SK-N-MC (cell line): Measurements from ENCODE around the gene SQSTM1.

Source experiments
- DNase-seq: peaks from one replicate; pipeline ENCODE4 v3.0.0-alpha.2; 2011; ENCODE audit warnings: low read depth, low spot score
- H3K27ac ChIP-seq: fragments of 200-600 bp; sonication (generic); 2 replicates; pipeline ENCODE4 v1.5.1; 2016; ENCODE audit warnings: mixed run types
- H3K36me3 ChIP-seq: fragments of 200-600 bp; sonication (generic); 2 replicates; pipeline ENCODE4 v1.6.1; 2017; ENCODE audit warnings: antibody characterized with exemption, low read length, mixed read lengths; ENCODE audit not compliant: insufficient read depth
- H3K4me3 ChIP-seq: fragments of 200-600 bp; sonication (generic); 2 replicates; pipeline ENCODE4 v1.5.1; 2016
- H3K9ac ChIP-seq: fragments of 200-600 bp; sonication (generic); 2 replicates; pipeline ENCODE4 v1.8.0; 2017; ENCODE audit warnings: mixed run types, mixed read lengths; ENCODE audit not compliant: insufficient read length
- H3K9me3 ChIP-seq: fragments of 200-600 bp; sonication (generic); 2 replicates; pipeline ENCODE4 v1.6.1; 2017; ENCODE audit warnings: low read depth, mild to moderate bottlenecking, antibody characterized with exemption, low read length, moderate library complexity, mixed read lengths
- EZH2 ChIP-seq: fragments of 200-600 bp; sonication (generic); IDR thresholded peaks from one replicate; pipeline ENCODE4 v1.6.1; 2017; ENCODE audit warnings: antibody characterized with exemption
- FOXP2 ChIP-seq: optimal IDR thresholded peaks from 2 replicates; pipeline ENCODE3; 2011; ENCODE audit warnings: mild to moderate bottlenecking, moderate library complexity; ENCODE audit not compliant: insufficient read depth; ENCODE audit errors: extremely low read length, control extremely low read depth
- POLR2AphosphoS5 ChIP-seq: IDR thresholded peaks from 2 replicates; pipeline ENCODE4 v1.6.1; 2012; ENCODE audit warnings: mild to moderate bottlenecking, low read depth, low read length, borderline replicate concordance

The SQSTM1 gene

DNA sequence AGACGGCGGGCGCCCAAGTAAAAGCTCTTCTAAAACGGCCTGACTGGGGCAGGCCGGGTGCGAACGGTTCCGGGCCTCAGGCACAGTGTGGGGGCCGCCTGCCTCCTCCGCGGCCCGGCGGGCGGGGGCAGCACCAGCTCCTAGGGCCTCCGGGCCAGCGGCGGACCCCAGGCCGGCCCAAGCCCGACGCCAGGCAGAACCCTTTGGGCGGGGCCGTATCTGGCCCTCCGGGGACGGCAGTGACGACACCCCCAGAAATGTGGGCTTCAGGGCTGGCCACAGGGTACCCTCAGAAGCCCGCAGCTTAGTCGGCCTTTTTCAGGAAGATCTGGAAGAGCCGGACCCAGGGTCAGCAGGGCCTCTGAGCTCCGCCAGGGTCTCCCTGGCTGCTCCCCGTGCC lies 23.0 kb upstream of the SQSTM1 start:
- no peaks in the 10 kb centered on the region; the same call in 1 of the 2 replicates for H3K36me3 ChIP-seq
- no peak overlapping the region for H3K9ac ChIP-seq
- no peak for DNase-seq
- no peak overlapping the region for H3K4me3 ChIP-seq
- no peaks in the 10 kb centered on the region for H3K9me3 ChIP-seq
- TF ChIP-seq EZH2 (no peak), FOXP2 (no peak), POLR2AphosphoS5 (no peak)
- no peak overlapping the region for H3K27ac ChIP-seq

DNA sequence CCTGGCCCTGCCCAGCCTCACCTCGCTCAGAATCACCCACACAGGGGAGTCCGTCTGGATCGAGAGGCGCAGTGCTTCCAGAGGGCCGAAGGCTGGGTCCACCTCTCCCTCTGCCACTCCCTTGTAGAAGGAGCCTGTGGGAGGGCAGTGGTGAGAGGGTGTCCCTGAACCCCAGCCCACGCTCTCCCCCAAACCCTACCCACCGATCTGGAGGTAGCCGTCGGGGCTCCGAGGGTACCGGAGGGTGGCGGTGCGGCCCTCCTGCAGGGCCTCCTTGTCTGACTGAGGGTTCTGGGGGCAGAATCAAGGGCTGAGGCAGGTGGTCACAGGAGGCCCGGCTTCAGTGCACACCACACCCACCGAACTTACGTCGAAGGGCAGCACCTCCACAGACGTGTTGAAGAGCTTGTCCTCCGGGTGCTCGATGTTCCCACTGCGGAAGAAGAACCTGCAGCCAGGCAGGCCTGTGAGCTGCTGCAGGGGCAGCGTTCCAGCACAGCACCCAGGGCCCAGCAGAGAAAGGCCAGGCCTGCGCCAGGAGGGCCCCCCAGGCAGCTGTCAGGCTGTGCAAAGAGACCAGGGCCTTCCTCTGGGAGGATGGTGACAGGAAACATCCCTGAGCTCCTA lies 22.4 kb upstream of the SQSTM1 start:
- Histone ChIP-seq H3K36me3 (no peaks in the 10 kb centered on the region; the same call in 1 of the 2 replicates), H3K27ac (no peak overlapping the region), H3K9me3 (no peaks in the 10 kb centered on the region), H3K4me3 (no peak overlapping the region), H3K9ac (no peak overlapping the region)
- no peak for DNase-seq
- TF ChIP-seq FOXP2 (no peak), POLR2AphosphoS5 (no peak)

DNA sequence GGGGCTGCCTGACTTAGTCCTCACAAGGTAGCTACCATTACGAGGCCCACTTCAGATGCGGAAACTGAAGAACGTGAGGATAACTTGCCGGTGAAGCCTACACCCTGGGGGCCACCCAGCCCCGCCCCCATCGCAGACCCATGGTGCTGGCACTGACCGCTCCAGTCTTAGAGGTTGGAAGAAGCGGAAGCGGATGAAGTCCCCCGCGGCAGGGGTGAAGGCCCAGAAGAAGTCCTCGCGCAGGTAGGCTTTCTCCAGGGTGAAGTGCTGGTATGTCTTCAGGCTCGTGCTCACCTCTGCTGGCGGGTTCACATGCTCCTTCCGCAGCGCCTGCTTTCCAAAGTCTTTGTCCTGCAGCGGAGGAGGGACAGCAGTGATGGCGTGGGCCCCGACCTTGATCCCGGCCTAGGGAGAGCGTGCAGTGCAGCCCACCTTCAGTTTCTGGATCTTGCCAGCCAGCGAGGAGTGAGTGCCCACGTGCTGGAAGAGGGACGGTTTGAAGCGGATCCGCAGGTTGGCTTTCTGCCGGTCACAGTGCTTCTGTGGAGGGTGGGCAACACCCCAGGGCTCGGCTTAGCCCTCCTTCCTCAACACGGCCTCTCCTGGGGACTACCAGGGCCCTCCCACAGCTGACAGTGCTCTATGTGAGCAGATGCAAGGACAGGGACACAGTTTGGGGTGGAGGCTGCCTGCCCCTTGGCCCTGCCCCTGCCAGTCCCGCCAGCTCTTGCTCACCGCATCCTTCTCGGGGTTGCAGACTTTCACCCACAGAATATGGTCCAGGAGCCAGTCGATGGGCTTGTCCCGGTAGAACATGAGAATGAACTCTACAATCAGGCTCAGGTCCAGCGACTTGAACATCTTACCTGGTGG lies 21.7 kb upstream of the SQSTM1 start:
- Histone ChIP-seq H3K36me3 (no peaks in the 10 kb centered on the region; the same call in 1 of the 2 replicates), H3K27ac (no peak overlapping the region), H3K4me3 (no peak overlapping the region), H3K9me3 (no peaks in the 10 kb centered on the region), H3K9ac (no peak overlapping the region)
- DNase-seq: no peak
- no peak for TF ChIP-seq FOXP2
- no peak for TF ChIP-seq EZH2
- no peak for TF ChIP-seq POLR2AphosphoS5

DNA sequence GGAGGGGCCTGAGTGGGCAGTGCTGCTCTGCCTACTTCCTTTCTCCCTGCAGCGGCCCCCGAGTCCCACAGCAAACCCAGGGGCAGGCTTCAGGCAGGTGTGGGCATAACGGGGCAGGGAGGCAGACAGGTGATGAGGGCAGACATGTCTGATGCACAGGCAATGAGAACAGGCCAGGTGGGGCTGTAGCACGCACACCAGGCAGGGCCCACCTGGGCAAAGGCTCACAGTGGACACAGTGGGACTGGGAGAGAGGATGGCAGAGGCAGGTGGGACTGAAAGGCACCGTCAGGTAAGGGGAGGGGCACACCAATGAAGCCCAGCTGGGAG lies 21.1 kb upstream of the SQSTM1 start:
- DNase-seq: no peak
- TF ChIP-seq EZH2: no peak
- no peak for TF ChIP-seq FOXP2
- no peak for TF ChIP-seq POLR2AphosphoS5
- H3K36me3 ChIP-seq: no peaks in the 10 kb centered on the region; the same call in 1 of the 2 replicates
- H3K27ac ChIP-seq: no peak overlapping the region
- no peaks in the 10 kb centered on the region for H3K9me3 ChIP-seq
- H3K9ac ChIP-seq: no peak overlapping the region
- H3K4me3 ChIP-seq: no peak overlapping the region

DNA sequence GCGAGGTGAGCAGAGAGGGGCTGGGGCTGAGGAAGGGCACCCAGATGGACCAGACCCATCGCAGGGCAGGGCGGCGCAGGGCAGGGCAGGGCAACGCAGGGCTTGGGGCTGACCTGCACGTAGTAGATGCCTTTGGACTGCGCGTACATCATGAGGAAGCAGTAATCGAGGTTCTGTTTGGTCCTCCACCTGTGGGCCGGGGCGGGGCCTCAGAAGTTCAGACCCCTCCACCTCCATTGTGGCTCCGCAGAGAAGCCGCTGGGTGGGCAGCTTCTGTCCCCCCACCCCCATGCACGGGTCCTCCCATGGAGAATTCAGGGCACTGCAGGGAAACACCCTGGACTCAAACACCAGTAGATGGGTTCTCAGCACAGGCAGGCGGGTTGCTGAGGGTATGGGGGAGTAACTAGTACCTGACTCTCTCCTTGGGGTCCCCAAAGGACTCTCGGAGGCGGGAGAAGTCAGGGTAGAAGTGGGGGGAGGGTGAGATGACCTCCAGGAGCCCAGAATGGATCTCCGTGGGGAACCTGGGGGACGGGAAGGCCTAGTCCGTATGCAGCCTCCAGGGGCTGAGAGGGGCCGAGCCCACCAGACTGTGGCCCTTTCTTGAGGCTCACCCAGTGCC lies 20.5 kb upstream of the SQSTM1 start:
- no peaks in the 10 kb centered on the region; the same call in 1 of the 2 replicates for H3K36me3 ChIP-seq
- DNase-seq: no peak
- no peak overlapping the region for H3K9ac ChIP-seq
- H3K9me3 ChIP-seq: no peaks in the 10 kb centered on the region
- TF ChIP-seq FOXP2: no peak
- no peak for TF ChIP-seq EZH2
- no peak for TF ChIP-seq POLR2AphosphoS5
- H3K4me3 ChIP-seq: no peak overlapping the region
- H3K27ac ChIP-seq: no peak overlapping the region

DNA sequence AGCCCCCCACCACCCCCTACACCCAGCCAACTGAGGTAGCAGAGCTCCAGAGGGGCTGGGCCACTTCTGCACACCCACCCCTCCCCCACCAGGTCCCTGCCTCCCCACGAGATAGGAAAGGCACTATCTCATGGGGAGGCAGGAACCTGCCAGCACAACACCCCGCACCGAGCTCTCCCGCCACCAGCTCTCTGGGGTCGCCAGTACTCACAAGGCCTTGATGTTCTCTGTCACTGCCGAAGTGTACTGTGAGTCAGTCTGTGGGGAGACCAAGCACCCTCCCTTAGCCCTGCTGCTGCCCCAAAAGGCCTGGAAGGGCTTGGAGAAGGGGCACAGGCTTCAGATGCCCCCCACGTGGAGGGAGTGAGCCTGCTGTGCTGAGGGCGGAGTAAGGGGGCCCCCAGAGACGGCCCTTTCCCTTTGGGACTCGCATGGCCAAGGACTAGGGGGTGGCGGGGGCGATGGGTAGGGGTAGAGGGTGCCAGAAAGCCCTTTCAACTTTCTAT lies 20.0 kb upstream of the SQSTM1 start:
- H3K9ac ChIP-seq: no peak overlapping the region
- no peaks in the 10 kb centered on the region for H3K9me3 ChIP-seq
- H3K27ac ChIP-seq: no peak overlapping the region
- TF ChIP-seq EZH2 (no peak), FOXP2 (no peak), POLR2AphosphoS5 (no peak)
- no peak overlapping the region for H3K4me3 ChIP-seq
- no peak for DNase-seq
- H3K36me3 ChIP-seq: no peaks in the 10 kb centered on the region; the same call in 1 of the 2 replicates

DNA sequence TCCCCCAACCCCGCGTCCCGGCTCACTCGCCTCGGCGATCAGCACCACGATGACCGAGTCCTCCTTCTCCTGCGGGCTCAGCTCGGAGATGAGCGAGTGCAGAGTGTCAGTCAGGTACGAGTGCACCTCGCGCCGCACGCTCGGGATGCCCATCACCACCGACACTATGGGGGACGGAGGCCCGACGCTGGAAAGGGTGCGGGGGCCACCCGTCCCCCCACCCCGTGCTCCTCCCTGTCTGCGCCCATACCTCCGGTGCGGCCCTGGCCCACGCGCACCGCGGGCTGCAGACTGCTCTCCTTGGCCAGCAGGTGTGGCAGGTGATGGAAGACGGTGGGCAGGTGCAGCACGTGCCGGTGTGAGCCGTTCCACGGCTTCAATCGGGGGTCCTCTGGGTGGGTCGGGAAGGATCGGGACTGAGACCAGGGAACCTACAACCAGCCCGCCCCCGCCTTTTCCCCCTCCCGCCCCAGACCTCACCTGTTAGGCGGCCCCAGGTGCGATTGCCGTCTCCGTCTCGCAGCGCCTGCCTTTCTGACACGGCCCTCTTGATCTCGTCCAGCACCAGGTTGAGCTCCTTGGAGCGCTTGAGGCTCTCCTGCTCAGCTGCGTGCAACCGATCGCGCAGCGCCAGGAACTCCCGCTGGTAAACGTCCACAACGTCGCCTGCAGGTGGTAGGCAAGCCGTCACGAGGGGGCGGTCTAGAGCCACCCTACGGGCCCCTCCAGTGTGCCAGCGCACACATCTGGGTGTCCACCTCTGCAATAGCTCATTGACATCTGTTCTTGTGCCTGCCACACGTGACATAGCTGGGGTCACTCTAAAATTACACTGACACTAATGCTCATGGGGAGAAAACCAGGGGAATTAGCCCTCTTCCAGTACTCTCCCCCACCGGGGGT lies 19.1 kb upstream of the SQSTM1 start:
- Histone ChIP-seq H3K4me3 (no peak overlapping the region), H3K9me3 (no peaks in the 10 kb centered on the region), H3K9ac (no peak overlapping the region), H3K36me3 (no peaks in the 10 kb centered on the region; the same call in 1 of the 2 replicates), H3K27ac (no peak overlapping the region)
- DNase-seq: no peak
- TF ChIP-seq EZH2 (no peak), FOXP2 (no peak), POLR2AphosphoS5 (no peak)
